GM19397 (cell line): Measurements from ENCODE around the gene NMRAL1.
A peak's percentile ranks its signal among the peaks of the same experiment; 100 is the strongest.

Experiments
- ATAC-seq: cut with Tn5 transposase; IDR thresholded peaks from one replicate; pipeline ENCODE4 v1.9.1; 2021; ENCODE audit warnings: mild to moderate bottlenecking, moderate library complexity; ENCODE audit not compliant: unreplicated experiment

The NMRAL1 gene

DNA sequence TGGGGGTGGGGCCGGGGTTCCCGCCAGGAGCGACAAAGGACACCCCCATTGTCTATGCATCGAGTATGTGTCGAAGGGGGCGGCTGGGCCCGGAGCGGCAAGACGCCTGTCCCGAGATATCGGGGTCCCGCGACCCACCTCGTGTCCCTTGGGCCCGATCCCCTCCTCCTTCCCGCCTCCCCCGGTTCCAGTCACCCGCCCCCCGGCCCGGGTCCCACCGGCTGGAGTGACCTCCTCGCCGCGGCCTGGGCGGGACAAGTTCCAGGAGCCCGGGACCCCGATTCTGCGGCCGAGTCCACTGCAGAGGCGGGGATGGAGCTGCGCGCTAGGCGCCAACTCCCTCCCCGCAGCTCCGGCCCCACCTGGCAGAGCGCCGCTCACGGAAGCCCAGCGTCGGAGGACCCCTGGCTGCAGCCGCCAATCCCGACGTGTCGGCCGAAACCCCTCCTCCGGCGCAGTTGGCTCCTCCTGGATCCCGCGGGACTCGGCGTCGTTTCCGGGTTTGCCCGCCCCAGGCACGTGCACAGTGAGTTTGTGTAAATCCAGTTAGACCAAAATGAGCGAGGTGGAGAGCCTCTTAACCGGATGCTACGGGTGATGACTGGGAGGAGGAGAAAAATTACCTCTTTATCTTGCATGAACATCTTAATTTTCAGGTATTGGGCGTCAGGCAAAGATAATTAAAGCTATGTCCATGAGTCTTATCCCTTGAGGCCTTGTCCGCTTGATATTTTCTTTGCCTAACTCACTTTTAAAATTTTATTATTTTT is at the start of gene NMRAL1:
Gene NMRAL1 (minus strand): TSS at position 434 of the 770 bp plus-strand sequence. CDS start 493 bp downstream, outside the sequence.
- ATAC-seq, result peak; percentile 43

DNA sequence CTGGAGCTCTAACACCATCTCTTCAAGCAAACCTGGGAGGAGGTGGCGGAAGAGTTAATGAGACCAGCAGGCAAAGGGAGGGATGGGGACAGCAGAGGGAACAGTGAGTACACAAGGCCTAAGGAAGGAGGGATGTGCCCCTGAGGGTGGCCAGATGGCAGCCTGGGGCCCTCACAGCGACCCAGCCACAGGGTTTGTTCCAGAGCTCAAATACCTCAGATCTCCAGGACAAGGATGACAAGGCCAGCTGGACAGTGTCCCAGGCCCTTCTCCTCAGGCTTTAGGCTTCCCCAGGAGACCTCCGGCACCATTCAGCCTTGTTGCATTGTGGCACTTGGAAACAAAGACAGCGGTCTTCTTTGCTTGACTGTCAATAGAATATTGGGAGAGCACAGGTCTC is 49.3 kb upstream of the NMRAL1 start:
- no peak for ATAC-seq

DNA sequence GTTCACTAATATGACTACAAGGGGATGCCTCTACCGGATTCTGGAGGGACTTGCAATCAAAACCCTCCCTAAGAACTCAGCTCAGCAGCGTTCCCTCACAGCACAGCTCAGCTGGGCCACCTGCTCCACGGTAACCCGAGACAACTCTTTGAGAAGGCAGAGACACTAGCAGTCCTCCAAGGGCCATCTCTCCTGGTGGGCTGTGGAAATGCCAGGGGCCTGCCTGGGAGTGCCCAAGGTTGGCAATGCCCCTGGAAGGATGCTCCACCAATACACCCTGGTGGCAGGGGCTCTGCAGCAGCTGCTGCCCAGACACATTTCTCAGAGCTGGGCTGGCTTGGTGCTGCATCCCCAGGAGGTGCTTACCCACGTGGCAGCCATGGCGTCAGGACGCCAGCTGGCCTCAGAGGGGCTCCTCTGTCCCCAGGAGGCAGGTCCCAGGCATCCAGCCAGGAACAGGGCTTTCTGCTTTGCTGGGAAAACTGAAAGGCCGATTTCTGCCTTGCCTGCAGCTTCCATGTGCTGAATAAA is 47.7 kb upstream of the NMRAL1 start:
- no peak for ATAC-seq

DNA sequence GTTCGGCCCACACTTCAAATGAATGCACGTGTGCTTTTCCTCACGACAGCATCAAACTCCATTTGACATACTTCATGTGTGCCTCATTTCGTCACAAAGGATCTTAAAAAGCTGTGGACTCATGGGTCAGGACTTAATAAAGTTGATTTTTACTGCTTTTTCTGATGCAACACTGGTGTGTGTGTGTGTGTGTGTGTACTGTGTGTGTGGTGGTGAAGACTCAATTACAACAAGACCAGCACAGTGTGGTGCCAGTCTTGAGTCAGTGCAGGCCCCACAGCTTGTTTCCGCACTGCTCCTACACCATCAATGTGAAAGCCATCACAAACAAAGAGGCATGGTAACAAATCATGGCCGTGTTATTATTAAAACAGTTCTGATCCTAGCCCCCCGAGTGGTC is 46.5 kb upstream of the NMRAL1 start:
- no peak for ATAC-seq

DNA sequence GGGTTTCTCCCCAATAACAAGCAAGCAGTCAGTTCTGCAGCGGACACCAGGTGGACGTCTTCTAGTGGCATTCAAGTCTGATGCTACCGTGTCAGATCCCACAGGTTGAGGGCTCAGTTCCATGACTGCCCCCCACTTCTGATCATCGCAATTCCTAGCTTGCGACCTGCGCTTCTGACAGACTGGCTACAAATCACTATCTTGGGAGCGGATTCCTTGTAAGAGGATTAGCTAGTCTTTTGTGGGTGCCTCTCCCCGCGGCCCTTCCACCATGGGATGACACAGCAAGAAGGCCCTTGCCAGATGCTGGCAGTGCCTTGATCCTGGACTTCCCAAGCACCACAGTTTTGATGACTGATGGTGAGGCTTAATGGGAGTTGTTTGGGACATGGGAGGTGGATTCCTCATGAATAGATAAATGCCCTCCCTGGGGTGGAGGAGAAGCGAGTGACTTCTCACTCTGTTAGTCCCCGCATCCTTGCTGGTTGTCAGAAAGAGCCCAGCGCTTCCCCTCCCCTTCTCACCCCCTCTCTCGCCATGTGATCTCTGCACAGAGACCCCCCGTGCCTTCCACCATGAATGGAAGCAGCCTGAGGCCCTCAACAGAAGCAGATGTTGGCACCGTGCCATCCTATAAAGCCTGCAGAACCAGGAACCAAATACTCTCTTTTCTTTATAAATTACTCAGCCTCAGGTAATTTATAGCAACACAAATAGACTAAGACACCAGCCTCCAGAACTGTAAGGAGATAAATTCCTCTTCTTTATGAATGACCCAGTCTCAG is 45.0 kb upstream of the NMRAL1 start:
- no peak for ATAC-seq

DNA sequence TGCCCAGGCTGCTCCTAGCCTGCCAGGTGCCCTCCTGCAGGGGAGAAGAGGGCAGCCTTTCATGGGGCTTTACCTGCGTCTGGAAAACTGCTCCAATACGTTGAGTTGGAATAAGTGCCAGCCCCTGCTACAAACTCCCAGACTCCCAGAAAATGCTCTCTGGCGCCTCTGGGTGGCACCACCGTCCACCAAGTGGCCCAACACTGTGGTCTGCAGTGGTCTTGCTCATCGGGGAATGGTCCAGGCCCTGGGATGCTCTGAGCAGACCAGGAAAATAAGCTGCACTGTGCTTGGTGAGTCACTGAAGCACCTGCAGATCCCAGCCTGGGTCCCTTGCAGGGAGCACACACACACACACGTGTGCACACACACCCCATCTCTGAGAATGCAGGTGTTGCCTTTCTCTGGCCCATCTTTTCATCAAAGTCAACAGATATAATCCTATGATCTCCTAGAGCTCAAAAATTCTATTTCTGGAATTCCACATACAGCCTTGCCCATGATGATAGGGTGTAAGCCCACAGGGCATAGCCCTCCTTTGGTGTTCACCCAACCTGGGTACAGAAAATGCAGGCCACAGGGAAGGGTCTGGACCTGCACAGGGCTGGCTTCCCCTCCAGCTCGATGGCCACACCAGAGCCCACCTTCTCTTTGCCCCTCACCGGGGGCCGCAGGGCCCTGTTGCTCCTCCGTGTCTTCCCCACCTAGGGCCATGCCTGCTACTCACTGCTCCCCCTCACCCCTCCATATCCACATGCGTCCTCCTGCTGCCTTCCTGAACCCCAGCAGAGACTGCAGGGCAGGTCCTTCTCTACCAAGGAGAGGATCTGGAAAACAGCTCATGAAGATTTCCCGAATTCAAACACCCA is 43.6 kb upstream of the NMRAL1 start:
- ATAC-seq, result no peak

DNA sequence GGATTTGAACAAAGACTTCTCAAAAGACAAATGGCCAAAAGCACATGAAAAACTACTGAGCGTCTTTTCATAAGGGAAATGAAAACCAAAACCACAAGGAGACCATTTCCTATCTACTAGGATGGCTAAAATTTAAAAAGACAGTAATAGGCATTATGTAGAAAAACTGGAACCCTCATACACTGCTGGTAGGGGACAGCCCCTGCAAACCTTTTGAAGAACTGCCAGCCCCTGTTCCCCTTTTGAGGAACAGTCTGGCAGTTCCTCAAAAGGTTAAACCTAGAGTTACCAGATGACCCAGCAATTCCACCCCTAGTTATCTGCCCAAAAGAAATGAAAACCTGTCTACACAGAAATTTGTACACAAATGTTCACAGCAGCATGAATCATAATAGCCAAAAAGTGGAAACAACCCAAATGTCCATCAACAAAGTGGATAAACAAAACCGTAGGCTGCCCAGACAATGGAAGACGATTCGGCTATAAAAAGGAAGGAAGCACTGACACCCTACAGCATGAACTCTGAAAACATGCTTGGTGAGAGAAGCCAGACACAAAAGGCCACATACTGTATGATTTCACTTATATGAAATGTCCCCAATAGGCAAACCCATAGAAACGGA is 41.3 kb upstream of the NMRAL1 start:
- ATAC-seq, result no peak

DNA sequence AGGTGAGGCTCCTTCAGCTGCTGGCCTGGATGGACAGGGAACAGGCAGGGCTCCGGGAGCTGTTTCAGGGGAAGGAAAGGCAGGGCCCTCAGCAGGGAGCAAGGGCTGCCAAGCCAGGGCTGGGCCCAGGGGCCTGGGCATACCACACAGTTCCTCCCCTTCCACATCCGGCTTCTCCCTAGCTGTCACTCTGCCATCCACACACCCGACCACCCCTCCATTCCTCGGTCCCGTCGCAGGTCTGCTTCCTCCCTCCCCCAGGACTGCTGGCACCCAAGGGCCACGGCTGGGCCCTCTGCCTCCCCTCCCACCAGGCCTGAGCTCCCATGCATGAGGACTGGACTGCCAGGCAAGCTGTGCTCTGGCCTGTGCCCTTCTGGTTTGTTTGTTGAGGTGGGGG is 40.2 kb upstream of the NMRAL1 start:
- ATAC-seq, result no peak

DNA sequence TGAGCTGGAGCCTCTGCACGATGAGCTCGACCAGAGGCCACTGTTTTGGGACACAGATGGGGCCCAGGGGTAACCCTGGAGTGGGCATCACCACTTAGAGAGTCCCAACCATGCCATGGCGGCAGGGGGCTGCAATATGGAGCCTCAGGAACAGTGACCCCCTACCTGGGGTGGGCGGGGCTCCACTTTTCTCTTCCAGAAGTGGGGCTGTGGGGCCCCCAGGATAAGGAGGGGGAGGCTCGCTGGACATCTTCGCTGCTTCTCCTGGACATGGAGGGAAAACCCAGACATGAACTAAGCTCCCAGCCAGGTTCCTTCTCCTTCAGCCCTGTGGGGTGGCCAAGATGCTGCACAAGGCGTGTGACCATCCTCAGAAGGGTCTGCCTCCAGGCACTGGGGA is 39.5 kb upstream of the NMRAL1 start:
- ATAC-seq, result no peak

DNA sequence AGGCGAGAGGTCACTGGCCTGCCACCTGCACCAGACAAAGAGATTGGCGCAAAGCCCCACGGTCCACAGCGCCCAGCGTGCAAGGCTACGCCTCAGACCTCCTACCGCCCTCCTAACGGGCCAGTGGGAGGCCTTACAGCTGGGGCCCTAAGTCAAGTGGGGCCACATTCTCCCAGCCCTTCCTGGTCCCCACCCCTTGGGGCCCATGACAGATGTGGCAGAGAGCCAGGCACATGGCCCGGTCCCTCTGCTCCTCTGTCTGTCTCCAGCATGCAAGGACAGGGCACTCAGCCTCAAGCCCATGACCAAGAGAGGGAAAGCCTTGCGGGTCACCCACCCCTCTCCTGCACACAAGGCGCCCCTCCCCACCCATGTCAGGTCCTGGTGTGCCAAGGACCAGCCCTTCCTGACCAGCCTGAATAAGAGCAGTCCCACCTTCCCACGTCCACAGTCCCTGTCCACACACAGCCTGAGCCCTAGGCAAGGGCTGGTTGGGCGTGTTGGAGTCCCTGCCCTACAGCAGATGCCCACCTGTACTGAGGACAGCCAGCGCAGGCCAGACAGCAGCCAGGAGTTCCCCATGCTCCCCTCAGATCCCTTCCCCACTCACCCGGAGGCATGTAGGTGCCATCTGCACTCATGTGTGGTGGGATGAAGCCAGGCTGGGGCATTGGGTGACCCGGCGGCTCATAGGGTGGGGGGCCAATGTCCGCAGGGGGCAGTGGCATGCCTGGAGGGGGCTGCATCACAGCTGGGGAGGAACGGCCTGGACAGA is 38.8 kb upstream of the NMRAL1 start:
- ATAC-seq, result no peak

DNA sequence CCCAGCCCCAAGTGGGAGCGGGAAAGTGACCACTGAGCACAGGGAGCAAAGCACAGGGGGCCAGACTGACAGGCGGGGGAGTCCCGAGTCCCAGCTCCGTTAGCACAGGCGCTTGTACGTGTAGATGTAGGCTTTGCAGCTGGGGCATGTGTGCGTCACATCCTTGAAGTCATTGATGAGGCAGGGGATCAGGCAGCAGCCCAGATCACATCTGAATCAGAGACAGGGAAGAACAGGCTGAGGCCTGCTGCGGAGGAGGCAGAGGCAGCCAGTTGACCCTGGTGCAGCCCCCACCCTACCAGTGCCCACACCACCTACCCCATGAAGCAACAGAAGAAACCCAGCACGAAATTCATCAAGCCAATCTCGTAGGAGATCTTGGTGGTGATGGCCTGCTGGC is 38.0 kb upstream of the NMRAL1 start:
- ATAC-seq, result no peak

DNA sequence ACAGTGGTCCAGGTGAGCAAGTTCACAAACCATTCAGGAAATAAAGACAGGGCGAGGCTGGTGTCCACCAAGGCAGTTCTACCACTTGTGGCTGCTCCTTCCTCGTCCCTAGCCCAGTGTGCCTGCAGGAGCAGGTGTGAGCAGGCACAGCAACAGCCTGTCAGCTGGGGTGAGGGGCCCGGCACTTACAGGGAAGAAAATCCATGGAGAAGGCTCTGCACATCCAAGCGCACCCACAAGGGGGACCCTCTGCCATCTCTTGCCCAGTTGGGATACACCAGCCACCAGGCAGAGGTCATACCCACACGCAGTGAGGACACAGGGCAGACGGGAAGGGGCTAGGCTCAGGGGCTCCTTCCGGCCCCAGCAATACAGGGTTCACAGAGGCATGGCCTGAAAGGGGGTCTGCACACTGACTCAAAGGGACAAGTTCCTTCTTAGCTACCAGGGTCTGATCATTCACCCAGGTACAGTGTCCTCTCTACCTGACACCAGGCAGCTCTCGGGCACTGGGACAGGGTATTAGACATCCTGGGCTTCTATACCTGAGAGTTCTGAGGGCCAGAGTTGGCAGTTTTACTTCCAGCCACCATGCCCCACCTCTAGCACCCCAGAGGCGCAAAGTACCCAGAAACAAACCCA is 37.1 kb upstream of the NMRAL1 start:
- ATAC-seq, result no peak

DNA sequence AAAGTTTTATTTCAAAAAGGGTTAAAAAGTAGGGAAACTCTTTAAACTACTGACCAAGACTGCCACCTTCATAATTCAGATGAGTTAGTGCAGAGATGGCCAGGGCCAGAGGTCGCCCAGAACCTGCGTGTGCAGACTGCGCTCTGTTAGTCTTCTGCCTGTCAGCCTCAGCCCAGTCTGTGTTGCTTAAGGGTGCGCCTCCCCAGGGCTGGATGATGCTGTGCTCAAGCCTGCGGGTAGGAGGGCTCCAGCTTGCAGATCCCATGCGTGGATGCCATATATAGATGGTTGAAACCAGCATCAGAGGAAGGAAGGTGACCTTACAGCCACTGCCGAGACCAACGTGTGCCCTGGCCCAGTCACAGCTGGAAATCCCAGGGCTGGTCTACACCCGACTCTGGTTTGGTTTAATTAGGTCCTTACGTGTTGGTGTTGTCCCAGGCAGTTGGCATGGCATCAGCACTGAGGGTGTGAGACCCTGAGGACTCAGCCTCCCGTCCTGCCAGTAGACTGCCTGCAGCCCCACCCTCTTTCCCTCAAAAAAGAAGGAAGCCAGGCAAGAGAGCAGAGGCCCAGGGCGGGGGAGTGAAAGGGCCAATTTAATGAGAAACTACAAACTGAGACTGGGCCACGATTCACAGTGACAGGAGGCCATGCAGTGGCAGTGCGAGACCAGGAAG is 36.5 kb upstream of the NMRAL1 start:
- ATAC-seq, result no peak

DNA sequence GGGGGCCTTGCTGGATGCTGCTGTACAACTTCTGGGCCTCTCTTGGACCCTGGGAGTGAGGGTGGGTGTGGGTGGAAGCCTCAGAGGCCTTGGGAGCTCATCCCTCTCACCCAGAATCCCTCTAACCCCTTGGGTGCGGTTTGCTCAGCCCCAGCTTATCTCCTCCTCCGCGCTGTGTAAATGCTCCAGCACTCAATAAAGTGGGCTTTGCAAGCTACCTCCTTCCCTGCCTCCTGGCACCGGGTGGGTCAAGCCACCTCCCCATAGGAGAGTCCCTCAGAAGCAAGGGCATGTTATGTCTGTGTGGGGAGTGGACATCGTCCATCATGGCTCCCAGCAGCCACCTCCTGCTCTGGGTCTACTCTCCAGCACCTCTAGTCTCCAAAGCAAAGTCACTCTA is 35.7 kb upstream of the NMRAL1 start:
- no peak for ATAC-seq

DNA sequence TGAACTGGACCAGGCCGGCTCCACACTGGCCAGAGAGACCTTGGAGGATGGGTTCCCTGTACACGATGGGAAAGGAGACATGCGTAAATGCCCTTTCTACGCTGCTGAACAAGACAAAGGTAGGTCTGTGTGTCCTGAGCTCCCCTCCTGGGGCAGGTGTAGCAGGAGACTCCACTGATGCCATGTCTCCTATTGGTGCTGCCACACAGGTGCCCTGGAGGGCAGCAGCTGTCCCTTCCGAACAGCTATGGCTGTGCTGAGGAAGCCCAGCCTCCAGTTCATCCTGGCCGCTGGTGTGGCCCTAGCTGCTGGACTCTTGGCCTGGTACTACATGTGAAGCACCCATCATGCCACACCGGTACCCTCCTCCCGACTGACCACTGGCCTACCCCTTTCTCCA is 35.0 kb upstream of the NMRAL1 start:
- ATAC-seq, result no peak

DNA sequence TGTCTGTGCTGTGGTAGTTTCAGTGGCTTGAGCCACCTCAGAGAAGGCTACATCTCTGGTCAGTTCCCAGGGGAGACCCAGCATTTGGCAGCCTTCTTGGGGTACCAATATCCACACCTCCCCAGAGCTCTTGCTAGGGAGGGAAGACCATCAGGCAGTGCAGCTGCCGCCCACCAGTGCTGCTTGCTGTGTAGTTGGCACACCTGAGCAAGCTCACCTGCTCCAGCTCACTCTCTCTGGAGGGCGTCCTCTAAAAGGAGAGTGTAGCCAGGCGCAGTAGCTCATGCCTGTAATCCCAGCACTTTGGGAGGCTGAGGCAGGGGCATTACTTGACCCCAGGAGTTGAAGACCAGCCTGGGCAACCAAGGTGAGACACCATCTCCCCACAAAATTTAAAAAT is 34.4 kb upstream of the NMRAL1 start:
- ATAC-seq, result no peak

DNA sequence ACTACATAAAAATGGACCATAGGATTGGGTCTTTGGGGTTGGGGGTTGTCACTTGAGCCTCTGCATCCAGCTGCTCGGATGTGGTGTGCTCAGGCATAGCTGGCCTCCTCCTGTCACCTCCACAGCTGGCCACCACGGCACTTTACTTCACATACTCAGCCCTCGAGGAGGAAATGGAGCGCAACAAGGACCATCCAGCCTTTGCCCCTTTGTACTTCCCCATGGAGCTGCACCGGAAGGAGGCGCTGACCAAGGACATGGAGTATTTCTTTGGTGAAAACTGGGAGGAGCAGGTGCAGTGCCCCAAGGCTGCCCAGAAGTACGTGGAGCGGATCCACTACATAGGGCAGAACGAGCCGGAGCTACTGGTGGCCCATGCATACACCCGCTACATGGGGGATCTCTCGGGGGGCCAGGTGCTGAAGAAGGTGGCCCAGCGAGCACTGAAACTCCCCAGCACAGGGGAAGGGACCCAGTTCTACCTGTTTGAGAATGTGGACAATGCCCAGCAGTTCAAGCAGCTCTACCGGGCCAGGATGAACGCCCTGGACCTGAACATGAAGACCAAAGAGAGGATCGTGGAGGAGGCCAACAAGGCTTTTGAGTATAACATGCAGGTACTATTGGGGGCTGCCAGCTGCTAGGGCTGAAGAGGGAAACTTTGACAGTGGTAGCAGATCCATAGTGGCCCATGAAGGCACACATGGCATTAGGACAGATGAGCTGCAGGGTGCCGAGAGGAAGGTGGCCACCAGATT is 33.3 kb upstream of the NMRAL1 start:
- no peak for ATAC-seq

DNA sequence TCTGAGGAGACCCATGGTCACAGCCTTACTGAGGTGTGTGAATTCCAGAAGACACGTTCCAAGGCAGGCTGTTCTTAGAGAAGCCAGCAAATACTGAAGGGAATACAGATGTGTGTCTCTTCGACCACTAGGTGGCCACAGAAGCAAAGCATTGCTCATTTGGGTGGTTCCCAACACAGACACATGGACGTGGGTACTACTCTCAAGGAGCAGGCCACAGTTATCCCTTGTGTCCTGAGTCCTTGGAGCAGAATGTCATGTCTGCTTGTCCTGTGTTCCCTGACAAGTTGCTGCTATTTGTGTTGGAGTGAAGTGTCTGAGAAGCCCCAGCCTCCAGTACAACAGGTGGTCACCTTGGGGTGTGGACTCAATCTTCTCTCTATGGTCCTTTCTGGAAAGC is 32.0 kb upstream of the NMRAL1 start:
- no peak for ATAC-seq
